Measurements from ENCODE around the gene NIPAL3.

- TF ChIP-seq TAF1 (IDR thresholded peaks at IDR 0.05; ENCODE audit: borderline replicate concordance, low read depth, low read length) (no peak), POLR2AphosphoS5 (IDR thresholded peaks at IDR 0.05; ENCODE audit: low read depth, low read length) (no peak), POLR2A (IDR thresholded peaks at IDR 0.05; ENCODE audit: low read depth, low read length) (no peak)
Measured at GRCh38 chr1:24417681-24418080, 2.1 kb downstream of the NIPAL3 start.
